Prostate gland (tissue), 2 donors: ENCODE measurements around the gene NELFB. TPM values are rescaled to one million over a fixed set of nuclear protein-coding genes. Genes with fewer than 3 reads are reported as not detected.

Source experiments
- DNase-seq: peaks from one replicate; pipeline ENCODE4 v3.0.0-alpha.2; 2019; ENCODE audit warnings: low spot score
- H3K27ac ChIP-seq, 2 donors: fragments of 200-600 bp; sonication (generic); 2 replicates each; pipeline ENCODE4 v1.5.1; 2017 to 2019
- H3K27me3 ChIP-seq: fragments of 200-600 bp; sonication (generic); replicated peaks from 2 replicates; pipeline ENCODE4 v1.5.1; 2019; ENCODE audit not compliant: insufficient read depth
- H3K36me3 ChIP-seq, 2 donors: fragments of 200-600 bp; sonication (generic); 1 replicate in 1 of 2; 2 replicates in 1 of 2; pipeline versions ENCODE4 v1.5.1 to v1.8.1; 2017 to 2019
- H3K4me1 ChIP-seq: fragments of 200-600 bp; sonication (generic); replicated peaks from 2 replicates; pipeline ENCODE4 v1.5.1; 2019
- H3K4me3 ChIP-seq, 2 donors: fragments of 200-600 bp; sonication (generic); 2 replicates each; pipeline ENCODE4 v1.5.1; 2017 to 2019
- H3K9me3 ChIP-seq: fragments of 200-600 bp; sonication (generic); 2 replicates; pipeline ENCODE4 v1.5.1; 2017
- POLR2A ChIP-seq: fragments of 450-650 bp; IDR thresholded peaks from one replicate; pipeline ENCODE4 v1.6.1; 2016; ENCODE audit warnings: antibody characterized with exemption, mild to moderate bottlenecking
- POLR2AphosphoS5 ChIP-seq: sonication (generic); formaldehyde crosslinking; IDR thresholded peaks from one replicate; pipeline ENCODE4 v1.6.1; 2017; ENCODE audit warnings: antibody characterized with exemption
- WGBS: methylation state at CpG from one replicate; pipeline ENCODE4 v1.1.5; 2018; 5-methylcytosine and 5-hydroxymethylcytosine counted together
- intact Hi-C: fragments of 100-400 bp; cut with DNase I; formaldehyde crosslinking; loops from one replicate; pipeline ENCODE4 v1.14.2; 2022
- total RNA-seq, 2 donors: library from RNA; depleted of rRNA; stranded (reverse); fragments of >200 nt; gene quantifications; one replicate each; pipeline ENCODE4 v1.1.0, GENCODE V29; 2016
- TF ChIP-seq, protein P1 (sequence below), 4 experiments: fragments of 200-600 bp in 2 of 4; fragments of 450-650 bp in 2 of 4; sonication (generic) in 2 of 4; IDR thresholded peaks; 1 replicate in 3 of 4; 2 replicates in 1 of 4; pipeline ENCODE4 v1.5.1; 2016 to 2019; ENCODE audit warnings: antibody characterized with exemption in 4 of 4, mild to moderate bottlenecking in 2 of 4, moderate library complexity in 2 of 4

NELFB gene
- total RNA-seq, 2 donors from 2014 or later = 44.9 to 82.1 TPM

- intact Hi-C loops = no loop called here
- Histone ChIP-seq H3K4me1 (peaks cover 18% of the 10 kb centered on the region), H3K4me3 (no peak overlapping the region), H3K27me3 (no peaks in the 10 kb centered on the region), H3K9me3 (no peaks in the 10 kb centered on the region), H3K36me3 (peaks cover 0 to 7% of the 10 kb centered on the region in 2 donors), H3K27ac (peak overlapping the region in 1 of 2 donors; percentile 40)
- TF ChIP-seq POLR2A (no peak), POLR2AphosphoS5 (no peak)
- TF ChIP-seq, protein P1, sequence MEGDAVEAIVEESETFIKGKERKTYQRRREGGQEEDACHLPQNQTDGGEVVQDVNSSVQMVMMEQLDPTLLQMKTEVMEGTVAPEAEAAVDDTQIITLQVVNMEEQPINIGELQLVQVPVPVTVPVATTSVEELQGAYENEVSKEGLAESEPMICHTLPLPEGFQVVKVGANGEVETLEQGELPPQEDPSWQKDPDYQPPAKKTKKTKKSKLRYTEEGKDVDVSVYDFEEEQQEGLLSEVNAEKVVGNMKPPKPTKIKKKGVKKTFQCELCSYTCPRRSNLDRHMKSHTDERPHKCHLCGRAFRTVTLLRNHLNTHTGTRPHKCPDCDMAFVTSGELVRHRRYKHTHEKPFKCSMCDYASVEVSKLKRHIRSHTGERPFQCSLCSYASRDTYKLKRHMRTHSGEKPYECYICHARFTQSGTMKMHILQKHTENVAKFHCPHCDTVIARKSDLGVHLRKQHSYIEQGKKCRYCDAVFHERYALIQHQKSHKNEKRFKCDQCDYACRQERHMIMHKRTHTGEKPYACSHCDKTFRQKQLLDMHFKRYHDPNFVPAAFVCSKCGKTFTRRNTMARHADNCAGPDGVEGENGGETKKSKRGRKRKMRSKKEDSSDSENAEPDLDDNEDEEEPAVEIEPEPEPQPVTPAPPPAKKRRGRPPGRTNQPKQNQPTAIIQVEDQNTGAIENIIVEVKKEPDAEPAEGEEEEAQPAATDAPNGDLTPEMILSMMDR (IDR thresholded peaks at IDR 0.05) = no peak
- DNase-seq = no peak
- 90% methylated on average over 23 of the region's 29 CpGs for WGBS
Measured at GRCh38 chr9:137265496-137266161, 10.5 kb downstream of the NELFB start.

GRCh38 chr9:137266162-137266527 lies 11.0 kb downstream of the NELFB start:
- no peak overlapping the region for H3K4me3 ChIP-seq
- peaks cover 0 to 7% of the 10 kb centered on the region in 2 donors for H3K36me3 ChIP-seq
- 85% methylated on average over 14 of the region's 15 CpGs for WGBS
- no peaks in the 10 kb centered on the region for H3K9me3 ChIP-seq
- DNase-seq = no peak
- intact Hi-C loops = no loop called here
- H3K27ac ChIP-seq = peak overlapping the region in 1 of 2 donors; percentile 40
- H3K4me1 ChIP-seq = peaks cover 22% of the 10 kb centered on the region
- H3K27me3 ChIP-seq = no peaks in the 10 kb centered on the region
- TF ChIP-seq POLR2AphosphoS5 (no peak), POLR2A (no peak)
- TF ChIP-seq, protein P1 (IDR thresholded peaks at IDR 0.05) = no peak

GRCh38 chr9:137266585-137267453 lies 11.7 kb downstream of the NELFB start:
- peaks cover 0 to 7% of the 10 kb centered on the region in 2 donors for H3K36me3 ChIP-seq
- H3K4me1 ChIP-seq = peaks cover 25% of the 10 kb centered on the region
- no peaks in the 10 kb centered on the region for H3K27me3 ChIP-seq
- intact Hi-C loops = no loop called here
- 90% methylated on average over 34 of the region's 34 CpGs for WGBS
- H3K4me3 ChIP-seq = no peak overlapping the region
- peak overlapping the region in 1 of 2 donors; percentile 40 for H3K27ac ChIP-seq
- TF ChIP-seq POLR2AphosphoS5 = no peak
- TF ChIP-seq POLR2A = no peak
- TF ChIP-seq, protein P1 (IDR thresholded peaks at IDR 0.05) = no peak
- no peak for DNase-seq
- H3K9me3 ChIP-seq = no peaks in the 10 kb centered on the region

- no peak for DNase-seq
- 91% methylated on average over 6 of the region's 6 CpGs for WGBS
- no peak for TF ChIP-seq POLR2AphosphoS5
- TF ChIP-seq POLR2A = no peak
- TF ChIP-seq, protein P1 (IDR thresholded peaks at IDR 0.05) = no peak
- H3K9me3 ChIP-seq = no peaks in the 10 kb centered on the region
- H3K4me3 ChIP-seq = no peak overlapping the region
- peaks cover 7 to 10% of the 10 kb centered on the region in 2 donors for H3K36me3 ChIP-seq
- H3K27ac ChIP-seq = peak overlapping the region; percentile 81 to 90
- no peaks in the 10 kb centered on the region for H3K27me3 ChIP-seq
- intact Hi-C loops = no loop called here
- H3K4me1 ChIP-seq = peaks cover 25% of the 10 kb centered on the region
Measured at GRCh38 chr9:137267933-137268355, 12.8 kb downstream of the NELFB start.
